ENCODE results near the gene CEP120.
"Not testable (repeated sequence)": the region's sequence is repeated elsewhere in the genome, so short reads cannot be mapped to it uniquely, and the experiment has no call there.

Gene CEP120

GRCh38 chr5:123438902-123439301 is 15.7 kb upstream of the CEP120 start:
- DNase-seq (ENCODE audit: low read depth): no peak

GRCh38 chr5:123438244-123438643 is 15.0 kb upstream of the CEP120 start:
- no peak for DNase-seq (ENCODE audit: low read depth)

GRCh38 chr5:123436201-123436600 is 13.0 kb upstream of the CEP120 start:
- DNase-seq (ENCODE audit: low read depth): no peak

GRCh38 chr5:123434796-123435195 is 11.6 kb upstream of the CEP120 start:
- DNase-seq (ENCODE audit: low read depth): no peak

GRCh38 chr5:123433596-123433995 is 10.4 kb upstream of the CEP120 start:
- DNase-seq (ENCODE audit: low read depth): no peak

- DNase-seq (ENCODE audit: low read depth): not testable (repeated sequence)
Observed at GRCh38 chr5:123430441-123430840, 7.2 kb upstream of the CEP120 start.

- DNase-seq (ENCODE audit: low read depth): no peak
Observed at GRCh38 chr5:123429993-123430392, 6.8 kb upstream of the CEP120 start.

- DNase-seq (ENCODE audit: low read depth): no peak
Observed at GRCh38 chr5:123429221-123429954, 6.2 kb upstream of the CEP120 start.

GRCh38 chr5:123428521-123429220 is 5.5 kb upstream of the CEP120 start:
- no peak for DNase-seq (ENCODE audit: low read depth)

GRCh38 chr5:123427281-123427680 is 4.1 kb upstream of the CEP120 start:
- no peak for DNase-seq (ENCODE audit: low read depth)

GRCh38 chr5:123425431-123425830 is 2.2 kb upstream of the CEP120 start:
- DNase-seq (ENCODE audit: low read depth): no peak

- no peak for DNase-seq (ENCODE audit: low read depth)
Observed at GRCh38 chr5:123422433-123423277, 548 bp downstream of the CEP120 start.

- no peak for DNase-seq (ENCODE audit: low read depth)
Observed at GRCh38 chr5:123421773-123422172, 1.4 kb downstream of the CEP120 start.

GRCh38 chr5:123414974-123415373 is 8.2 kb downstream of the CEP120 start:
- DNase-seq (ENCODE audit: low read depth): no peak

- DNase-seq (ENCODE audit: low read depth): no peak
Observed at GRCh38 chr5:123412206-123412605, 11.0 kb downstream of the CEP120 start.

- not testable (repeated sequence) for DNase-seq (ENCODE audit: low read depth)
Observed at GRCh38 chr5:123401999-123402398, 21.2 kb downstream of the CEP120 start.

GRCh38 chr5:123401320-123401719 is 21.9 kb downstream of the CEP120 start:
- no peak for DNase-seq (ENCODE audit: low read depth)

GRCh38 chr5:123400870-123401291 is 22.3 kb downstream of the CEP120 start:
- DNase-seq (ENCODE audit: low read depth): not testable (repeated sequence)

GRCh38 chr5:123398058-123398733 is 25.0 kb downstream of the CEP120 start:
- no peak for DNase-seq (ENCODE audit: low read depth)

GRCh38 chr5:123397538-123397937 is 25.7 kb downstream of the CEP120 start:
- DNase-seq (ENCODE audit: low read depth): no peak

GRCh38 chr5:123391009-123391408 is 32.2 kb downstream of the CEP120 start:
- DNase-seq (ENCODE audit: low read depth): no peak

GRCh38 chr5:123389794-123390193 is 33.4 kb downstream of the CEP120 start:
- no peak for DNase-seq (ENCODE audit: low read depth)
